Activated T-cell treated with anti-CD3 and anti-CD28 coated beads for 1 hour (primary cell): ENCODE data around the gene ATP8A2.
"Not testable (repeated sequence)": the region's sequence is repeated elsewhere in the genome, so short reads cannot be mapped to it uniquely, and the experiment has no call there.

Experiments used
- DNase-seq: peaks from one replicate; pipeline ENCODE4 v3.0.0-alpha.2; 2020; ENCODE audit warnings: low read depth

ATP8A2 gene

DNA sequence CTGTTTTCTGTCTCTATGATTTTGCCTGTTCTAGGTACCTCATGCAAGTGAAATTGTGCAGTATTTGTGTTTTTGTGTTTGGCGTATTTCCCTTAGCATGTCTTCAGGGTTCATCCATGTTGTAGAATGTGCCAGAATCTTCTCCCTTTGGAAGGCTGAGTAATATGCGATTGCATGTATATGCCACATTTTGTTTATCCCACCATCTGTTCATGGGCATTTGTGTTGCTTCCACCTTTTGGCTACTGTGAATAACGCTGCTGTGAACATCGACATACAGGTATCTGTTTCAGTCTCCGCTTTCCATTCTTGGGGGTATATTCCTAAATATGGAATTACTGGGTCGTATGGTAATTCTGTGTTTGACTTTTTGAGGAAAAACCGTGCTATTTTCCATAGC lies 190.0 kb downstream of the ATP8A2 start:
- DNase-seq = no peak

DNA sequence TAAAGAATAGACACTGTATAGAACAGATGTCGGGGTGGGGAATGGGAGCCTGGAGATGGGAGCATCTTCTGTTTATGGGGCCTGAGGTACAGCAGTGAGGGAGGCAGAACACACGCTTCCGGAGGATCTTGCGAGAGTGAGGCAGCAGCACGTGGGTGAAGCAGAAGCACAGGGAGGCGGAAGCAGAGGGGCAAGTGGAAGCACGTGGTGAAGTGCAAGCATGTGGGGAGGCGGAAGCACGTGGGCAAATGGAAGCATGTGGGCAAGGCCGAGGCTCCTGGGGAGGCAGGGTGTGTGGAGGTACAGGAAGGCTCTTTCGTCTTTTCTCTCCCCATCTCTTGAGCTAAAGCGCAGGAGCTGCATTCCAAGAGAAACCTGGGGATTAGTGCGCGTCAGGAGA lies 198.4 kb downstream of the ATP8A2 start:
- no peak for DNase-seq

DNA sequence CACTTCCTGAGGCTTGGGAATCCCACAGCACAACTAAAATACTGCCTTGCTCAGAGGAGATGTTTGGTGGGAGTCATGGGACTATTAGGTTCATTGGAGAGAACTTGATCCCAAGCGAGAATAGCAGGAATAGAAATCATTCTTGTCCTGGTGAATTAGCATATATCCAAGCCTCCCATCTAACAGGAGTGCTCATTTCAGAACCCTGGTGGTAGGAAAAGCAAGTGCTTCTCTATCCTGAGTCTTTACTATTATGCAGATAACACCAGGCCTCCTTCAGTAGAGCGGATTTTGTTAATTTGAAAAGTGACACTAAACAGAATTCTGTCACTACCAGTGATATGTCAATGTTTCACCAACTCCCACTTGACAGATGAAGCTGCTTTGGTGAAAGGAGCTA lies 199.5 kb downstream of the ATP8A2 start:
- DNase-seq = no peak

DNA sequence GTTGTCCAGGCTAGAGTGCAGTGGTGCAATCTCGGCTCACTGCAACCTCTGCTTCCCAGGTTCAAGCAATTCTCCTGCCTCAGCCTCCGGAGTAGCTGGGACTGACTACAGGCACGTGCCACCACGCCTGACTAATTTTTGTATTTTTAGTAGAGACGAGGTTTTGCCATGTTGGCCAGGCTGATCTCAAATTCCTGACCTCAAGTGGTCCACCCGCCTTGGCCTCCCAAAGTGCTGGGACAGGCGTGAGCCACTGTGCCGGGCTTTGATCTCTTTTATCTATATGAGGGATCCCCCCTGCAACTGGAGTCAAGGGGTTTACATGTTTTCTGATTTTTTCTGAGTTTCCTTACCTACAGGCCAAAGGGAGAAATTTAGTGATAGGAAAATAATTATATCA lies 200.4 kb downstream of the ATP8A2 start:
- DNase-seq = not testable (repeated sequence)

DNA sequence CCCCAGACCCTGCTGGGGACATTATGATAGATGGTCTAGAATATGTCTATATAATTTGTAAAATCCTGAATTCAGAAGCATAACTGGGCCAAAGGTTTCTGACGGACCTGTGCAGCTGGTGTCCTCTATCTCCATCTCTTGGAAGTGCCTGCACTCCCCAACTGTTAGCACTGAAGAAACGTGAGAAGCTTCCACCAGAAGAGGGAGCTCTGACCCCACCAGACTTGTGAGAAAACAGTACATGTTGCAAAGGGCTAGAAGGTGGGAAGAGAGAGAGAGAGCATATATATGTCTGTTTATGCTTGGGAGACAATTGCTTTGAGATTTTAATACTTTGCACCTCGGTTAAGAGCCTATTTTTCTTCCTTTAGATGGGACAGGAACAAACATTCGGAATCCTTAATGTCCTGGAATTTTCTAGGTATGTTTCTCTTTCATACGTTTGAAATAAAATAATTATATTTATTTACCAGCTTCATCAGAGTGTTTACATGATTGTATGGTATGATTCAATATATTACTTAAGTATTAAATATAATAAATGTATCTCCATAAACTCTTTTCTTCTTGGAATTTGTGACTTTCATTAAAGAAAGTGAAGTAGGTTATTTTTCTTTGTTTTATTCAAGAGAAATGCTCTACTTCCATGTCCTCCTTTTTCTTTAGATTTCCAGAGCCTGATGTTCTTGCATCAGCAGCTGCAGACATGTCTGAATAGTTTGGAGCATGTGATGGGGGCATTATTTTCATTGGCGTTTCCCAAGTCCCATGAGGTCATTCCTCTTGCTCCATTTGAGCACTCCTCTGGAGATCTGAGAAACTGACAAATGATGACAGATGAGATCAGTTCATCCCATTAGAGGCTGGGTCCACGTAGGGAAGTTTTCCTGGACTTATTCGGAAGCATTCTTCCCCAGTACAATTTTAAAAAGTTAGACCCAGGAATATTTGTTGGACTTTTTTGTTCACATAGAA lies 202.9 kb downstream of the ATP8A2 start:
- DNase-seq = peak; percentile 65

DNA sequence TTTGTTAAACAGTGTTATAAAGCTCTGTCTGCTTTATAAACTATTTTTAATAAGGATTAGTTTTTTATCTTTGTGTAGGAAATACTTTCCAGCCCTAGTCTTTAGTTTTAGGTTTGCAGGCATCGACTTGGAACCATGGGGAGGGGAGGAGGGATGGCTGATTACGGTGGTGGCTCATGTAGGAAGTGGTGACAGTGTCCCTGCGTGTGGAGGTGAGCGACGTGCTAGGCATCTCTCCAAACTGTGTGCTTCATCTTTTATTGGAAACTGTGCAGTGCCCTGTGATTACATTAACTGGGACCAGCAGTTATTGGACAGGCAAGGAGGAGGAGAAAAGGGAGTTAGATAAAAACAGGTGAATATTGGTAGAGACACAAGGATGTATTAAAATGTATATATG lies 203.8 kb downstream of the ATP8A2 start:
- DNase-seq = no peak

DNA sequence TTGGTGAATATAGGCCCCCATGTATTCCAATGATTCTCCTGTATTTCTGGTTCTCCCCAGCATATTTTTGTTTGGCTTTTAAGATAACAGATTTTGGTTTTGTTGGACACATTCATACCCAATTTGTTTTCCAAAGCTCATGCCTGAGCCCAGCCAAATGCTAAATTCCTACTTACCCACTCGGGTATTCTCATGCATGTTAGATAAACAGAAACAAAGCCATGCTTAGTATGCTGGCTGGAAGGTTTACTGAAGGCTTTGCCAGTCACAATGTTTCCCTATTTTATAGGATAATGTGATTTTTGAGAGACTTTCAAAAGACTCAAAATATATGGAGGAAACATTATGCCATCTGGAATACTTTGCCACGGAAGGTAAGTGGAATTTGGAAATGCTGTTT lies 206.8 kb downstream of the ATP8A2 start:
- DNase-seq = no peak

DNA sequence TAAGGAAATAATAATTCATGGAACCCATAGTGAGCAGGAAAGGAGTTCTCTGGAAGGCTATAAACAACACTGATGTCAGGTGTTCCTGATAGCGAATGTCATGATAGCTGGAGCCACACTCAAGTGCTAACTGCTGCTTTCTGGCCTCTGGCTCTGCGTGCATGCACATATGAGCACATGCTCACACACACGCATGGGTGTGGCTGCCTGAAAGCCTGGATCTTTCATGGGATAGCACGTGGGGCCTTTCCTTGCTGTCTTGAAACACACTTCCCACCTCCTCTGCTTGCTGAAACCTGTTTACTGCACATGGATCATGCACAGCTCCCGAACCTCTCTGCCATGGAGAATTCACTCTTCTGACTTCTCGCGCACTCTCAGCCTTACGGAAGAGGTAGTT lies 207.4 kb downstream of the ATP8A2 start:
- no peak for DNase-seq

DNA sequence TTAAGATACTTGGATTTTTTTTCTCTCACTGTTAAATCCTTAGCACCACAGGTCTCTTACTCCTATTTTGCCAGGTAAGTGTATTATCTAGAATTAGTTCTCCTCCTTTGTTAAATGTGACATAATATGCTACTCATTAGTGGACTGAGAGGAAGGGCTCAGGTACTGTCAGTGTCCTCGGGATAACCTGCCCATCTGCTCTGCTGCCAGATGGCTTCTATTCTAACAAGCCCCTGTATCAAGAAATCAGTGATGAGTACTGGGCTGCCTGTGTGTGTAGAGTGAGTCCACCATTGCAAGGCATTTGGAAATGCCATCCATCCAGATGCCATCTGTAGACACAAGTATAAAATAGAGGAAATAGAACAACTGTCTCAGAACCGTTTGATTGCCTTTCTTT lies 209.6 kb downstream of the ATP8A2 start:
- DNase-seq = no peak

DNA sequence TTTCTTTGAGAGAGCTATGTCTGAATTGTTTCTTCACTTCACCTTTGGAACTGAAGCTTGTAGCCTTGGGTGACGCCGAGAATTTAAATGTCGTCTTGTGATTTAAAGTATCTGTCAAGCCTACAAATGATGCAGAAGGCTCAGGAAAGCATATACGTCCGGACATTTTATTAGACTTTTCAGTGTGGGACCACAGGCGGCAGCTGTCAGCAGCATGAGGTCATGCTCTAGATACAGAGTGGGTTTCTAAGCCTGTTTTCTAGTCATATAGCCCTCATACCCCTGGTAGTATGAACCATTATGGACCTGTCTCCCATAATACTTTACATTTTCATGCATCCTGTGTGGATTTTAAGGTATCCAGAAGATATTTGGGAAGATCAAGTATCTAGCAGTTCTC lies 212.3 kb downstream of the ATP8A2 start:
- DNase-seq = no peak

DNA sequence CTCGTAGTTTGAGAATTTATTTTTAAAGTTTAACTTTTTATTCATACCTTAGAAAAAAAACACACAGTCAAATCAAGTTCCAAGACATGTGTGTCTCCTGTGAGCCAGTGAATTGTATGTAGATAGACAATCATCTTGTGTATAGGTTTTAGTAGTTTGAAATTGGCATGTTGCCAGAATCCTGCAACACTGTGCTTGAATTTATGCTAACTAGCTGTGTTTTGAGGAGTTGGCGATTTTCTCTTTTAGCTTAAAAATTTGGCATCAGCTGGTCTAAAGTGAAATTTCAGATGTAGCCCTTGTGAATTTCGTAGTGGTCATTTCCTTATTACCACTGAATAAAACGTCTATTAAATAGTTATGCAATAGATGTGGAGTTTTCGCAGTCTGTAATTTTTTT lies 213.2 kb downstream of the ATP8A2 start:
- DNase-seq = no peak

DNA sequence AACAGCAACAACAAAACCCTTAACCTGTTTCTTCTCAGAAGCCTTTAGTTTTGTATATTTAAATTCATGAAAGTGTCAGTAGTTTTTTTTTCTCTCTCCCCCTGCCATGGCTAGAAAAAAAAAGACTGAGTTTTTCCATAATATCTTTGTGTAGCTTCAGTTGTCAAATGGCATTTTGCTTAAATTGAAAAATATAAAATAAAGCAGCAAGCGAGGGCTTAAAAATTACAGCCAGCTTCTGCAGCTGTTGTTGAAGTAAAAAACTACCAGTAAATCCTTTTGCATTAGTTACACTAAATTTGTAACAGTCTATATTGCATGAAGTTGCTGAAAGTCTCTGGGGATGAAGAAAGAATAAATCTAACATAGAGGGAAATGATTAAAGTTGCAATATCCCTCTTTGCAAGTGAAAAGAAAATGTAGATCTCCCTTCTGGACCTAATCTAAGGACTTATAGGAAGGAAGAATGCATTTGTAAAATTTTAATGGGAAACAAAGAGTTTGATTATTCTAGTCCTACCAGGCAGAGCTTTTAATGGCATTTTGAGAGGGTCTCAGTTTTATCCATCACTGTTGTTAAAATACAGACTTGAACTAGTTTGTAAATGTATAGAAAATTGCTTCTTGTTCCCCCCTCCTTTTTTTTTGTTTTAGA lies 215.7 kb downstream of the ATP8A2 start:
- DNase-seq = no peak

DNA sequence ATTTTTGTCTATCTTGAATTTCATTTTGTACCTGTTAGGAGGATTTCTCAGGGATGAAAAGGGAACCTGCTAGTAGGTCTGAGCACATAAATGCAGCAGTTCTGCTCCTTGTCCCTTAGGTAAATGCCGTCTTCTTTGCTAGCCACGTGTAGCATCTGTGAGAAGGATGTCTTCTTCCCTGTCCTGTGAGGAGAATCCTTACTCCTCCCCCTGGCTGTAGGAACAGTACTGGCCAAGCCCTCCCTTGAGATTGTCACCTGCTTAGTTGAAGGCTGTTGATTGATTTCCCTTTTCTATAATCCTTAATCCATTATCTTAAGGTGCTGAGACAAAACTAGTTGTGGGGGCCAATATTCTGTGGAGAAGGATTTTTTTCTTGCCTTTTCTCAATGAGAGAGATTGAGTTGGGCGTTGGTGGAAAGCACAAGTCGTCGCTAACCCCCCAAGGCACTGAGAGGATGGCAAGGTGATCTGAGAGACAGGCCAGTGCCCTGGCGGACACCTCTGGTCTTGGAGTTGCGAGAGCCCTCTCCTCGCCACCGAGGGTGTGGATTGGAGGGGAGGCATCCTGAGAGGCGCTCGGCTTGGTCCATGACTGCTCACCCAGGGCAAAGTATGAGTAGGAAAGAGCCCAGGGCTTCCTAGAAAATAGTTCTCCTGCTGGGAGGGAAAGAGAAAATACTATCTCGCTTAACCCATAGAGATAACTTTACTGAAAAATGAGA lies 216.7 kb downstream of the ATP8A2 start:
- DNase-seq = no peak

DNA sequence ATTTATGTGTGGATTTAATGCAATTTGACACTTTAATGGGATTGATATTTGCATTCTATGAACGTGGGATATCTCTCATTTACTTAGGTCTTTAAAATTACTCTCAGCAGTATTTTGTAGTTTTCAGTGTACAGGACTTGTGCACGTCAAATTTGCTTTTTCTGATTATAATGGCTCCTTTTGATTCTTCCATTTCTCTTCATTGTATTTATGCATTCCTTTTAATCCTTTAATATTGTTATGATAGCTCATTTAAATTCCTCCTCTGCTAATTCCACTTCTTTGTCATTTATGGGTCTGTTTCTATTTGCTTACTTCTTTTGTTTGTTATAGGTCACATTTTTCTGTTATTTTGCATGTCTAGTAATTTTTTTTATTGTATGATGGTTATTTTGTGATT lies 226.6 kb downstream of the ATP8A2 start:
- DNase-seq = no peak

DNA sequence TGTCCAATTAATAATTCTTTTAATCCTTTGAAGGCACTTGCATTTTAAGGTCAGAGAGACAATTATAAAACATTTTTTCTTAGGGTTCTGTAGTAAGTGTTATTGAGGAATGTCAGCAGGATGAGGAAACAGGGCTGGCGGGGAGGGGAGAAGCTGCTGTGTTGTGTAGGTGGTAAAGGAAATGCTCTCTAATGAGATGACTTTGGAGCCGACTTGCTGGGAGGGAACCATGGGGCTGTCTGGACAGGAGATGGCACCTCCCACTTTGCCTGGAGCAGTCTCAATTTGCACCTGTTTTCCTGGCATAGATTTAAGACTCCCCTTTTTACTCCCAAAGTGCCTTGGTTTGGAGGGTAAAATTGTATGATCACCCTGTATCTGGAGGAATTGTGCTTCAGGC lies 230.4 kb downstream of the ATP8A2 start:
- no peak for DNase-seq

DNA sequence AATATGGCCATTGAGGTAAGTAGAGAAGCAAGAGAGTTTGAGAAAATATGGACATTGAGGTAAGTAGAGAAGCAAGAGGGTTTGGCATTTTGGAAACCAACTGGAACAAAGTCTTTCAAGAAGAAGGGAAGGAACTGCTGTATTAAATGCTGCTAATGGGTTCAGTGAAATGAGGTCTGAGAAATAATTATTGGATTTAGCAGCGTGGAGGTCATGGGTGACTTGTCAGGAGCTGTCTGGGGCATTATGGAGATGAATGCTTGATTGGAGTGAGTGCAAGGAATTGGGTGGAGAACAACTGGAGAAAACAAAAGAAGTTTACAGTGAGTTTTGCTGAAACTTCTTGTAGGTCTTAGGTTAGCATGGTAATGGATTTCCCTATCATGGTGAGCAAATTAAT lies 232.3 kb downstream of the ATP8A2 start:
- no peak for DNase-seq

DNA sequence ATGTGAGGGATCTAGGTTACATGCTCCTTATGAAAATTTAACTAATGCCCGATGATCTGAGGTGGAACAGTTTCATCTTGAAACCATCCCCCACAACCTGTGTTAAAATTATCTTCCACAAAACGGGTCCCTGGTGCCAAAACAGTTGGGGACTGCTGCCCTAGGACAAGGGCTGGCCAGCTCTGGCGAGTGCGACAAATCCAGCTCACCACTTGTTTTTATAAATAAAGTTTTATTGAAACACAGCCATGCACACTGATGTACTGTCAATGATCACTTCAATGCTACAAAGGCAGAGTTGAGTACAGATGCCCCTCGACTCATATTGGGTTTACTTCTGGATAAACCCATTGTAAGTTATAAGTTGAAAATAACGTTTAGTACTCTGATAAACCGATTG lies 235.3 kb downstream of the ATP8A2 start:
- no peak for DNase-seq

DNA sequence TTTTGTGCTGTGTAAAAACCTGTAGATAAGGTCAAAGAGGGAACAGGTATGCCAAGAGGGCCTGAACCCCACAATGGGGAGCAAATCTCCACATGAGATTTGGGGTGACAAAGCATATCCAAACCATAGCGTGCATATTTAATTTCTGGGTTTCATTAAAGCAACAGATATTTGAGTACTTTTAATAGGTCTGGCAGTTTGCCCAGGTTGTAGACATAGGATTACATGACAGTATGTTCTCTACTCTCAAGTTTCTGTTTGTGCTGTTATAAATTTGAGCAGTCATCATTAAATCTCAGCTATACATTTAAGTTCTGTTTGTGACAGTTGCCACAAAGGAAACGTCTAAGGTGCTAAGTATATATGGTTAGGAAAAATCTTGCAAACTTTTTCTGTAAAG lies 236.4 kb downstream of the ATP8A2 start:
- no peak for DNase-seq

DNA sequence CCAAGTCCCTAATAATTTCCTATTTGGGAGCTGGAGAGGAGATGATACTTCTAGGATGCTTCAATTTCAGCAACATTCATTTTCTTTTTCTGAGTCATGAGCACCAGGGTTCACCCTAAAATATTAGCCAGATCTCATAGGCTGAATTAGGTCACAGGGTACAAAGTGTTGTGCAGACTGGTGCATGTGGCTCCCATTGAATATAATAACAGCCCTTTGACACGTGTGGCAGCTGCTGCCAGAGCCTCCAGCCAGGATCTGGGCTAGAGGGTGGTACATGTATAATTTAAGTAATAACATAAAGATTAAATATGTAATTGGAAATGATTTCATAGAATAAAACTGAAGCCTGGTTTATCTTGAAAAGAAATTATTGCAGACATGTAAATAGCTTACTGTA lies 244.9 kb downstream of the ATP8A2 start:
- no peak for DNase-seq

DNA sequence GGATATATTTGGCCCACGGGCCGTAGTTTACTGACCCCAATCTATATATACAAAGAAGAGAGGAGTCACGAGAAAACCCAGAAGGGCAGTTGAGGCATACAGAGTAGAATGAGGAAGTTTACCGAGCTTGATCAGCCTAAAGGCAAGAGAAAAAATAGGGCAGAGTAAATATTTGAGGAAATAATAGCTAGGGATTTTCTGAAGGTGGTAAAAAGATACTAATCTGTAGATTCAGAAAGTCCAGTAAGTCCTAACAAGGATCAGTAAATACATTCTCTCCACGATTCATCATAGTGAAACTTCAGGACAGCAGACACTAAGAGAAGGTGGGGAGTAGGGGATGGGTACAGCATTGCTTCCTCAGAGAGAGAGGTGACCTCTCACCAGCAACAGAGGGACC lies 248.1 kb downstream of the ATP8A2 start:
- no peak for DNase-seq

DNA sequence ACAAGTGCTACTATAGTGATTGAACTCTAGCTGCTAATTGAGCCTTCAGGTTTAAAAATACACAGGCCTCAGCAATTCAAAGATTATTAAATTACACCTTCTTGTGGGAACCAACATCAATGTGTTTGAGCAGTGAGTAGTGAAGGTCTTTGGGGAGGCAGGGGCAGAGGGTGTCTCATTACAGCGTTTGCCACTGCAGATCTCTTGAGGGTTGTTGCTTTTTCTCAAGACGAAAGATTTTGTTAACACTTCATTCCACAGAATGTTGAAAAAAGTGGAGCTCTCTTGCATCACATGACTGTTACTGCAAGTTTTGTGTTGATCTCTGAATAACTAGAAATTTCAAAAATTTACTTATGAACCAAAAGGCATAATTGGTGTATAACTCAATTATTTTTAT lies 253.6 kb downstream of the ATP8A2 start:
- no peak for DNase-seq

DNA sequence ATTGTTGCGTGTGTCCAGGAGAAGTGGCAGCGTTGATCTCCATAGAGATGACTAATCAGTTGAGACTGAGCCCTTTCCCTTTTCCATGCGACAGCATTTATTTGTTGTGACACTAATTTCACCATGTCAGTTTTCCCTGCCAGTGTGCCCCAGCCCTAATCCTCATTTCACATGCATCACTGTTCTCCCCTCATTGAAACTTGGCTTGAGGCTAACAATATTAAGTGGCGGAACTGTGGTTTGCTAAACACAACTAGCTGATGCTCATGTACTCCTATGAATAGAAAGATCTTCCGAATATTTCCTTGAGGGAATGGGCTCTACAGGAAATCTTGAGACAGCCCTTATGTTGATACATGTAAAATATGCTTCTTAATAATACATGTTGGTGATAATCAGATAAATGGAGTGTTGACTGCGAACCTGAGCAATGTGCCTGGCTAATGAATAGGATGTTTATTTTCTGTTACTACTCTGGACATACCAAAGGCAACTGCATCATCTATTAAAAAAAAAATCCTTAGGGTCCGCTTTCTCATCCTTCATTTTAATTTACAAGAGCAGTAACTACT lies 258.6 kb downstream of the ATP8A2 start:
- no peak for DNase-seq
